ENCODE results near the gene SPTBN5. TPM values are rescaled to one million over a fixed set of nuclear protein-coding genes. Genes with fewer than 3 reads are reported as not detected.

The SPTBN5 gene
- total RNA-seq, 1 experiment from 2014 or later, result 2.1 TPM

DNA sequence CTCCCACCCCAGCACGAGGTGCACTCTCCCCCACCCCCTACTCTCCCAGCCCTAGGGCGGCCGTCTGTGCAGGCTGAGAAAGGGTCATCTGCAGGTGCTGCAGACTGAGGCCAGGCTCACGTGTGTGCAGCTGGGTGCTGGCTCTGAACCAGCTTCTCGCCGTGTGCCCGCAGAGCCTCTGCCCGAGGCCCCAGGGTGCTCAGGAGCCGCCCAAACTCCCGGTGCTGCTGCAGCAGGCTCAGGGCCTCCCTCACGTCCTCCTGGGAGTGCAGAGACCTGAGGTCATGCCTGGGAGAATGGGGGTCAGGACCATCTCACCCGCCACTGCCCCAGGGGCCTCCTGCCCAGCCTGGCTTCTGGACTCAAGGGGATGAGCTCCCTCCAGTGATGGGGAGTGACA lies 17.2 kb downstream of the SPTBN5 start:
- intact Hi-C loops (cut with micrococcal nuclease; ENCODE audit: unreplicated experiment) (no loop called here), in situ Hi-C loops (cut with HindIII; ENCODE audit: low pct_unique_long_range_greater_than_20kb, low sequenced_read_pairs) (no loop called here)
- ChIA-PET CTCF (interaction anchor here (0.6 to 1.4 kb wide), 2 partner anchors 28 to 438 kb away, joined by 3 to 5 read pairs; no protein-coding TSS in a partner anchor), POLR2A (no interaction called here)
- DNase-seq (ENCODE audit: low read depth, low spot score) (no peak), ATAC-seq (no peak)
- no peaks in the 10 kb centered on the region for H3K4me1 ChIP-seq (ENCODE audit: control insufficient read depth, insufficient read depth, low read length)
- no peak overlapping the region for H3K4me3 ChIP-seq (ENCODE audit: low read depth in 2 of 2, low read length in 2 of 2)
- no TSS peak for BruUV-seq (replicated peaks)
- no peaks in the 10 kb centered on the region for H3K36me3 ChIP-seq (ENCODE audit: control insufficient read depth, insufficient read depth, low read length)
- no peaks in the 10 kb centered on the region for H3K9me3 ChIP-seq (ENCODE audit: control insufficient read depth, insufficient read depth, low read depth, low read length)
- no peaks in the 10 kb centered on the region for H3K27me3 ChIP-seq (ENCODE audit: control insufficient read depth, insufficient read depth, low read length)
- TF ChIP-seq, protein P1, sequence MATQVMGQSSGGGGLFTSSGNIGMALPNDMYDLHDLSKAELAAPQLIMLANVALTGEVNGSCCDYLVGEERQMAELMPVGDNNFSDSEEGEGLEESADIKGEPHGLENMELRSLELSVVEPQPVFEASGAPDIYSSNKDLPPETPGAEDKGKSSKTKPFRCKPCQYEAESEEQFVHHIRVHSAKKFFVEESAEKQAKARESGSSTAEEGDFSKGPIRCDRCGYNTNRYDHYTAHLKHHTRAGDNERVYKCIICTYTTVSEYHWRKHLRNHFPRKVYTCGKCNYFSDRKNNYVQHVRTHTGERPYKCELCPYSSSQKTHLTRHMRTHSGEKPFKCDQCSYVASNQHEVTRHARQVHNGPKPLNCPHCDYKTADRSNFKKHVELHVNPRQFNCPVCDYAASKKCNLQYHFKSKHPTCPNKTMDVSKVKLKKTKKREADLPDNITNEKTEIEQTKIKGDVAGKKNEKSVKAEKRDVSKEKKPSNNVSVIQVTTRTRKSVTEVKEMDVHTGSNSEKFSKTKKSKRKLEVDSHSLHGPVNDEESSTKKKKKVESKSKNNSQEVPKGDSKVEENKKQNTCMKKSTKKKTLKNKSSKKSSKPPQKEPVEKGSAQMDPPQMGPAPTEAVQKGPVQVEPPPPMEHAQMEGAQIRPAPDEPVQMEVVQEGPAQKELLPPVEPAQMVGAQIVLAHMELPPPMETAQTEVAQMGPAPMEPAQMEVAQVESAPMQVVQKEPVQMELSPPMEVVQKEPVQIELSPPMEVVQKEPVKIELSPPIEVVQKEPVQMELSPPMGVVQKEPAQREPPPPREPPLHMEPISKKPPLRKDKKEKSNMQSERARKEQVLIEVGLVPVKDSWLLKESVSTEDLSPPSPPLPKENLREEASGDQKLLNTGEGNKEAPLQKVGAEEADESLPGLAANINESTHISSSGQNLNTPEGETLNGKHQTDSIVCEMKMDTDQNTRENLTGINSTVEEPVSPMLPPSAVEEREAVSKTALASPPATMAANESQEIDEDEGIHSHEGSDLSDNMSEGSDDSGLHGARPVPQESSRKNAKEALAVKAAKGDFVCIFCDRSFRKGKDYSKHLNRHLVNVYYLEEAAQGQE (IDR thresholded peaks at IDR 0.05; ENCODE audit: insufficient read depth in 1 of 2, low read depth in 2 of 2, low read length in 1 of 2), result no peak
- TF ChIP-seq, protein P2, sequence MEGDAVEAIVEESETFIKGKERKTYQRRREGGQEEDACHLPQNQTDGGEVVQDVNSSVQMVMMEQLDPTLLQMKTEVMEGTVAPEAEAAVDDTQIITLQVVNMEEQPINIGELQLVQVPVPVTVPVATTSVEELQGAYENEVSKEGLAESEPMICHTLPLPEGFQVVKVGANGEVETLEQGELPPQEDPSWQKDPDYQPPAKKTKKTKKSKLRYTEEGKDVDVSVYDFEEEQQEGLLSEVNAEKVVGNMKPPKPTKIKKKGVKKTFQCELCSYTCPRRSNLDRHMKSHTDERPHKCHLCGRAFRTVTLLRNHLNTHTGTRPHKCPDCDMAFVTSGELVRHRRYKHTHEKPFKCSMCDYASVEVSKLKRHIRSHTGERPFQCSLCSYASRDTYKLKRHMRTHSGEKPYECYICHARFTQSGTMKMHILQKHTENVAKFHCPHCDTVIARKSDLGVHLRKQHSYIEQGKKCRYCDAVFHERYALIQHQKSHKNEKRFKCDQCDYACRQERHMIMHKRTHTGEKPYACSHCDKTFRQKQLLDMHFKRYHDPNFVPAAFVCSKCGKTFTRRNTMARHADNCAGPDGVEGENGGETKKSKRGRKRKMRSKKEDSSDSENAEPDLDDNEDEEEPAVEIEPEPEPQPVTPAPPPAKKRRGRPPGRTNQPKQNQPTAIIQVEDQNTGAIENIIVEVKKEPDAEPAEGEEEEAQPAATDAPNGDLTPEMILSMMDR (IDR thresholded peaks at IDR 0.05), result no peak
- TF ChIP-seq POLR2AphosphoS5 (IDR thresholded peaks at IDR 0.05; ENCODE audit: low read depth, low read length) (no peak), SIN3A (IDR thresholded peaks at IDR 0.05; ENCODE audit: borderline replicate concordance, insufficient read depth, low read depth, low read length) (no peak), TCF7L2 (IDR thresholded peaks at IDR 0.05; ENCODE audit: low read depth, low read length) (no peak)
- H3K27ac ChIP-seq (ENCODE audit: low read length), result no peak overlapping the region

DNA sequence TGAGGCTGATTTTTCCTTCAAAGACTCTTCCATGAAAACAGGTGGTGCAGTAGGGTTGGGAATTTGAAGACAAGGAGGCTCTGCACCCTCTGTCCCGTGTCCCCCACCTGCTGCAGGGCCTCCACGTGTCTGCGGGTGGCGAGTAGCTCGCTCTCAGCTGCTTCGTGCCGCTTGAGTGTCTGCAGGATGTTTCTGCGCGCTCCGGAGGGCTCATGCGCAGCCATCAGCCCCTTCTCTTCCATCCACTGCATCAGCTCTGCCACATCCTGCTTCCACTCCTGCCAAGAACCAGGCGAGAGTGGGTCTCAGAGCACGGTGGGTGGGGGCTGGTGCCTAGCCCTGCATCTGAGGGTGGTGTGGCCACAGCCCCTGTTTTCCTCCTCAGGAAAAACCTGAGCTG lies 17.8 kb downstream of the SPTBN5 start:
- Histone ChIP-seq H3K4me3 (ENCODE audit: low read depth in 2 of 2, low read length in 2 of 2) (no peak overlapping the region), H3K36me3 (ENCODE audit: control insufficient read depth, insufficient read depth, low read length) (no peaks in the 10 kb centered on the region), H3K4me1 (ENCODE audit: control insufficient read depth, insufficient read depth, low read length) (peaks cover 2% of the 10 kb centered on the region; the same call in 1 of the 2 replicates), H3K27me3 (ENCODE audit: control insufficient read depth, insufficient read depth, low read length) (no peaks in the 10 kb centered on the region), H3K27ac (ENCODE audit: low read length) (no peak overlapping the region), H3K9me3 (ENCODE audit: control insufficient read depth, insufficient read depth, low read depth, low read length) (no peaks in the 10 kb centered on the region)
- in situ Hi-C loops (cut with HindIII; ENCODE audit: low pct_unique_long_range_greater_than_20kb, low sequenced_read_pairs), result no loop called here
- BruUV-seq (replicated peaks), result no TSS peak
- ChIA-PET POLR2A (no interaction called here), CTCF (interaction anchor here (0.6 to 1.4 kb wide), 2 partner anchors 29 to 438 kb away, joined by 3 to 5 read pairs; no protein-coding TSS in a partner anchor)
- DNase-seq (ENCODE audit: low read depth, low spot score) (no peak), ATAC-seq (no peak)
- intact Hi-C loops (cut with micrococcal nuclease; ENCODE audit: unreplicated experiment), result no loop called here
- TF ChIP-seq, protein P2 (IDR thresholded peaks at IDR 0.05), result no peak
